GM19351 (cell line): ENCODE results near the gene PAOX.
"Not testable (repeated sequence)": the region's sequence is repeated elsewhere in the genome, so short reads cannot be mapped to it uniquely, and the experiment has no call there.

Experiments
- ATAC-seq: cut with Tn5 transposase; IDR thresholded peaks from one replicate; pipeline ENCODE4 v1.9.1; 2021; ENCODE audit warnings: mild to moderate bottlenecking, moderate library complexity; ENCODE audit not compliant: unreplicated experiment

The PAOX gene

GRCh38 chr10:133383551-133383950, 4.5 kb downstream of the PAOX start:
- no peak for ATAC-seq

GRCh38 chr10:133384071-133384470, 5.0 kb downstream of the PAOX start:
- no peak for ATAC-seq

GRCh38 chr10:133385214-133385613, 6.2 kb downstream of the PAOX start:
- no peak for ATAC-seq

GRCh38 chr10:133386951-133387350, 7.9 kb downstream of the PAOX start:
- ATAC-seq: not testable (repeated sequence)

- ATAC-seq: no peak
These were observed 9.3 kb downstream of the PAOX start for GRCh38 chr10:133388236-133388972.

- ATAC-seq: peak; percentile 83
These were observed 10.1 kb downstream of the PAOX start for GRCh38 chr10:133388973-133389818.

- no peak for ATAC-seq
These were observed 11.7 kb downstream of the PAOX start for GRCh38 chr10:133390597-133391248.

- no peak for ATAC-seq
These were observed 12.2 kb downstream of the PAOX start for GRCh38 chr10:133391249-133391635.

GRCh38 chr10:133391761-133392518, 12.9 kb downstream of the PAOX start:
- no peak for ATAC-seq

- ATAC-seq: no peak
These were observed 14.5 kb downstream of the PAOX start for GRCh38 chr10:133393401-133394063.

- peak; percentile 58 for ATAC-seq
These were observed 15.1 kb downstream of the PAOX start, which contains the start of gene MTG1 for GRCh38 chr10:133394064-133394663. MTG1 (plus strand) TSS chr10:133394157; CDS start chr10:133394221, 64 bp downstream.

- no peak for ATAC-seq
These were observed 15.7 kb downstream of the PAOX start for GRCh38 chr10:133394801-133395221.

- ATAC-seq: no peak
These were observed 17.1 kb downstream of the PAOX start for GRCh38 chr10:133396035-133396624.

- no peak for ATAC-seq
These were observed 18.9 kb downstream of the PAOX start for GRCh38 chr10:133397938-133398337.

- ATAC-seq: no peak
These were observed 20.1 kb downstream of the PAOX start for GRCh38 chr10:133399123-133399601.

- peak; percentile 84 for ATAC-seq
These were observed 21.8 kb downstream of the PAOX start for GRCh38 chr10:133400624-133401424.

GRCh38 chr10:133401500-133401899, 22.4 kb downstream of the PAOX start:
- ATAC-seq: peak; percentile 11

GRCh38 chr10:133401981-133402725, 23.1 kb downstream of the PAOX start:
- no peak for ATAC-seq
